ENCODE measurements around the gene RTN4R.
"Not testable (repeated sequence)": the region's sequence is repeated elsewhere in the genome, so short reads cannot be mapped to it uniquely, and the experiment has no call there.

Gene RTN4R

GRCh38 chr22:20286312-20286660, 18.2 kb upstream of the RTN4R start:
- H3K9me3 ChIP-seq (ENCODE audit: control insufficient read depth, low read length); H3K27me3 ChIP-seq (replicated peaks; ENCODE audit: control insufficient read depth, insufficient read depth, low read length, poor library complexity, severe bottlenecking); H3K27ac ChIP-seq (ENCODE audit: insufficient read depth, low read length, poor library complexity, severe bottlenecking); H3K4me1 ChIP-seq (ENCODE audit: control insufficient read depth, insufficient read depth, low read length, poor library complexity, severe bottlenecking); H3K4me3 ChIP-seq (ENCODE audit: insufficient read depth, low read depth, low read length, poor library complexity, severe bottlenecking); H3K36me3 ChIP-seq (ENCODE audit: control insufficient read depth, insufficient read depth, low read length); DNase-seq: not testable (repeated sequence)

- H3K4me1 ChIP-seq (ENCODE audit: control insufficient read depth, insufficient read depth, low read length, poor library complexity, severe bottlenecking); H3K9me3 ChIP-seq (ENCODE audit: control insufficient read depth, low read length); H3K4me3 ChIP-seq (ENCODE audit: insufficient read depth, low read depth, low read length, poor library complexity, severe bottlenecking); H3K27ac ChIP-seq (ENCODE audit: insufficient read depth, low read length, poor library complexity, severe bottlenecking); H3K36me3 ChIP-seq (ENCODE audit: control insufficient read depth, insufficient read depth, low read length); H3K27me3 ChIP-seq (replicated peaks; ENCODE audit: control insufficient read depth, insufficient read depth, low read length, poor library complexity, severe bottlenecking): not testable (repeated sequence)
- peak; percentile 57 to 65 (median 64) for DNase-seq
These were observed 17.6 kb upstream of the RTN4R start for GRCh38 chr22:20285473-20286311.

GRCh38 chr22:20284471-20285086, 16.5 kb upstream of the RTN4R start:
- DNase-seq = no peak
- no peaks in the 10 kb centered on the region for H3K9me3 ChIP-seq (ENCODE audit: control insufficient read depth, low read length)
- H3K4me3 ChIP-seq (ENCODE audit: insufficient read depth, low read depth, low read length, poor library complexity, severe bottlenecking) = no peak overlapping the region
- no peaks in the 10 kb centered on the region for H3K4me1 ChIP-seq (ENCODE audit: control insufficient read depth, insufficient read depth, low read length, poor library complexity, severe bottlenecking)
- no peak overlapping the region for H3K27ac ChIP-seq (ENCODE audit: insufficient read depth, low read length, poor library complexity, severe bottlenecking)
- H3K36me3 ChIP-seq (ENCODE audit: control insufficient read depth, insufficient read depth, low read length) = no peaks in the 10 kb centered on the region
- no peaks in the 10 kb centered on the region for H3K27me3 ChIP-seq (replicated peaks; ENCODE audit: control insufficient read depth, insufficient read depth, low read length, poor library complexity, severe bottlenecking)

GRCh38 chr22:20283674-20284066, 15.6 kb upstream of the RTN4R start:
- Histone ChIP-seq H3K4me1 (ENCODE audit: control insufficient read depth, insufficient read depth, low read length, poor library complexity, severe bottlenecking) (no peaks in the 10 kb centered on the region), H3K4me3 (ENCODE audit: insufficient read depth, low read depth, low read length, poor library complexity, severe bottlenecking) (no peak overlapping the region)
- DNase-seq = no peak

GRCh38 chr22:20282901-20283673, 15.0 kb upstream of the RTN4R start:
- no peak overlapping the region for H3K4me3 ChIP-seq (ENCODE audit: insufficient read depth, low read depth, low read length, poor library complexity, severe bottlenecking)
- no peaks in the 10 kb centered on the region for H3K36me3 ChIP-seq (ENCODE audit: control insufficient read depth, insufficient read depth, low read length)
- no peaks in the 10 kb centered on the region for H3K27me3 ChIP-seq (replicated peaks; ENCODE audit: control insufficient read depth, insufficient read depth, low read length, poor library complexity, severe bottlenecking)
- H3K27ac ChIP-seq (ENCODE audit: insufficient read depth, low read length, poor library complexity, severe bottlenecking) = no peak overlapping the region
- H3K4me1 ChIP-seq (ENCODE audit: control insufficient read depth, insufficient read depth, low read length, poor library complexity, severe bottlenecking) = no peaks in the 10 kb centered on the region
- H3K9me3 ChIP-seq (ENCODE audit: control insufficient read depth, low read length) = no peaks in the 10 kb centered on the region
- no peak for DNase-seq

More at GRCh38 chr22:20283674-20284066, 15.6 kb upstream of the RTN4R start:
- H3K27me3 ChIP-seq (replicated peaks; ENCODE audit: control insufficient read depth, insufficient read depth, low read length, poor library complexity, severe bottlenecking) = no peaks in the 10 kb centered on the region
- H3K36me3 ChIP-seq (ENCODE audit: control insufficient read depth, insufficient read depth, low read length) = no peaks in the 10 kb centered on the region
- H3K9me3 ChIP-seq (ENCODE audit: control insufficient read depth, low read length) = no peaks in the 10 kb centered on the region
- no peak overlapping the region for H3K27ac ChIP-seq (ENCODE audit: insufficient read depth, low read length, poor library complexity, severe bottlenecking)

GRCh38 chr22:20281891-20282290, 13.8 kb upstream of the RTN4R start:
- Histone ChIP-seq H3K27me3 (replicated peaks; ENCODE audit: control insufficient read depth, insufficient read depth, low read length, poor library complexity, severe bottlenecking) (no peaks in the 10 kb centered on the region), H3K36me3 (ENCODE audit: control insufficient read depth, insufficient read depth, low read length) (no peaks in the 10 kb centered on the region), H3K9me3 (ENCODE audit: control insufficient read depth, low read length) (no peaks in the 10 kb centered on the region), H3K4me1 (ENCODE audit: control insufficient read depth, insufficient read depth, low read length, poor library complexity, severe bottlenecking) (no peaks in the 10 kb centered on the region), H3K4me3 (ENCODE audit: insufficient read depth, low read depth, low read length, poor library complexity, severe bottlenecking) (no peak overlapping the region), H3K27ac (ENCODE audit: insufficient read depth, low read length, poor library complexity, severe bottlenecking) (no peak overlapping the region)
- DNase-seq = no peak

- not testable (repeated sequence) for DNase-seq; H3K4me1 ChIP-seq (ENCODE audit: control insufficient read depth, insufficient read depth, low read length, poor library complexity, severe bottlenecking); H3K36me3 ChIP-seq (ENCODE audit: control insufficient read depth, insufficient read depth, low read length); H3K9me3 ChIP-seq (ENCODE audit: control insufficient read depth, low read length); H3K27ac ChIP-seq (ENCODE audit: insufficient read depth, low read length, poor library complexity, severe bottlenecking); H3K27me3 ChIP-seq (replicated peaks; ENCODE audit: control insufficient read depth, insufficient read depth, low read length, poor library complexity, severe bottlenecking); H3K4me3 ChIP-seq (ENCODE audit: insufficient read depth, low read depth, low read length, poor library complexity, severe bottlenecking)
These were observed 13.4 kb upstream of the RTN4R start for GRCh38 chr22:20281473-20281872.

GRCh38 chr22:20280866-20281265, 12.7 kb upstream of the RTN4R start:
- H3K4me3 ChIP-seq (ENCODE audit: insufficient read depth, low read depth, low read length, poor library complexity, severe bottlenecking) = no peak overlapping the region
- no peaks in the 10 kb centered on the region for H3K4me1 ChIP-seq (ENCODE audit: control insufficient read depth, insufficient read depth, low read length, poor library complexity, severe bottlenecking)
- no peaks in the 10 kb centered on the region for H3K9me3 ChIP-seq (ENCODE audit: control insufficient read depth, low read length)
- no peaks in the 10 kb centered on the region for H3K36me3 ChIP-seq (ENCODE audit: control insufficient read depth, insufficient read depth, low read length)
- H3K27me3 ChIP-seq (replicated peaks; ENCODE audit: control insufficient read depth, insufficient read depth, low read length, poor library complexity, severe bottlenecking) = no peaks in the 10 kb centered on the region
- no peak overlapping the region for H3K27ac ChIP-seq (ENCODE audit: insufficient read depth, low read length, poor library complexity, severe bottlenecking)
- DNase-seq = no peak

- not testable (repeated sequence) for H3K4me3 ChIP-seq (ENCODE audit: insufficient read depth, low read depth, low read length, poor library complexity, severe bottlenecking); H3K4me1 ChIP-seq (ENCODE audit: control insufficient read depth, insufficient read depth, low read length, poor library complexity, severe bottlenecking); H3K9me3 ChIP-seq (ENCODE audit: control insufficient read depth, low read length); H3K27ac ChIP-seq (ENCODE audit: insufficient read depth, low read length, poor library complexity, severe bottlenecking); H3K27me3 ChIP-seq (replicated peaks; ENCODE audit: control insufficient read depth, insufficient read depth, low read length, poor library complexity, severe bottlenecking); DNase-seq; H3K36me3 ChIP-seq (ENCODE audit: control insufficient read depth, insufficient read depth, low read length)
These were observed 12.0 kb upstream of the RTN4R start for GRCh38 chr22:20280163-20280562.

- no peak overlapping the region for H3K4me3 ChIP-seq (ENCODE audit: insufficient read depth, low read depth, low read length, poor library complexity, severe bottlenecking)
- no peaks in the 10 kb centered on the region for H3K9me3 ChIP-seq (ENCODE audit: control insufficient read depth, low read length)
- DNase-seq = no peak
- H3K4me1 ChIP-seq (ENCODE audit: control insufficient read depth, insufficient read depth, low read length, poor library complexity, severe bottlenecking) = no peaks in the 10 kb centered on the region
- H3K27ac ChIP-seq (ENCODE audit: insufficient read depth, low read length, poor library complexity, severe bottlenecking) = no peak overlapping the region
- H3K36me3 ChIP-seq (ENCODE audit: control insufficient read depth, insufficient read depth, low read length) = no peaks in the 10 kb centered on the region
- no peaks in the 10 kb centered on the region for H3K27me3 ChIP-seq (replicated peaks; ENCODE audit: control insufficient read depth, insufficient read depth, low read length, poor library complexity, severe bottlenecking)
These were observed 11.6 kb upstream of the RTN4R start for GRCh38 chr22:20279662-20280134.
